ENCODE results near the gene PXK. TPM values are rescaled to one million over a fixed set of nuclear protein-coding genes. Genes with fewer than 3 reads are reported as not detected.
A peak's percentile ranks its signal among the peaks of the same experiment; 100 is the strongest.

The PXK gene
- total RNA-seq, 2 experiments from 2014 or later, result 22.2 to 24.0 TPM

GRCh38 chr3:58305882-58306711 is 26.6 kb upstream of the PXK start, which contains the start of the genes HTD2 and RPP14:
Gene HTD2 (plus strand): TSS chr3:58306520. CDS start chr3:58317614, 11,094 bp downstream.
Gene RPP14 (plus strand): TSS chr3:58306245. CDS start chr3:58310330, 4,085 bp downstream.
- Mint-ChIP-seq H3K27me3 (peaks cover 13% of the 10 kb centered on the region), H3K9me3 (peaks cover 3% of the 10 kb centered on the region), H3K27ac (peak within 1 kb of the TSS; percentile 99), H3K4me1 (peaks cover 23% of the 10 kb centered on the region), H3K4me3 (peak within 1 kb of the TSS; percentile 97), H3K36me3 (peaks cover 19% of the 10 kb centered on the region)
- peak; percentile 98 for DNase-seq

DNA sequence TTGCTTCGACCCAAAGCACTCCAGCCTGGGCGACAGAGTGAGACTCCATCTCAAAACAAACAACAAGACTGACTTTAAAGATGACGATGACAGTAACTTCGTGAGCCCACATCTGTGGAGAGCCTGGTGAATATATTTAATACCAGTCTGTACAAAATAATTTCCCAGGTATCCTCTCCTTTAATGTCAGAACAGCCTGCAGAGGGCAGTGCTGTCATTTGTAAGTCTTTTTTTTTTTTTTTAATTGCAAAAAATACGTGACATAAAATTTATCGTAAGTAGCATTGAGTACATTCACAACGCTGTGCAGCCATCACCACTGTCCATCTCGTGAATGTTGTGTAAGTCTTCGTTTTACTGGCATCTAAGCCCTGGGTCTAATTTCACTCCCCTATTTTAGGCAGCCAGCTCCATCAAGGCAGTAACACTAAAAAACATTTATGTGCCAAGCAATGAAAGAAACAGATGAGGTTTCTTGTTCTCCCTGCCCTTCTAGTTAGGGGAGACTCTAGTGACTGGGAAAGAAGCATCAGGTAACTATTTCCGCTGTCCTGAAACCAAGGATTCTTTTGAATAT is 25.0 kb upstream of the PXK start:
- Mint-ChIP-seq H3K4me3 (peak overlapping the region; percentile 97), H3K4me1 (peaks cover 29% of the 10 kb centered on the region), H3K27me3 (no peaks in the 10 kb centered on the region), H3K27ac (peak overlapping the region; percentile 99), H3K9me3 (no peaks in the 10 kb centered on the region), H3K36me3 (peaks cover 27% of the 10 kb centered on the region)
- peak; percentile 21 for DNase-seq

GRCh38 chr3:58308728-58309127 is 24.0 kb upstream of the PXK start:
- peaks cover 31% of the 10 kb centered on the region for H3K4me1 Mint-ChIP-seq
- peaks cover 34% of the 10 kb centered on the region for H3K36me3 Mint-ChIP-seq
- H3K4me3 Mint-ChIP-seq, result peak overlapping the region; percentile 97
- peak overlapping the region; percentile 54 for H3K27ac Mint-ChIP-seq
- H3K27me3 Mint-ChIP-seq, result no peaks in the 10 kb centered on the region
- H3K9me3 Mint-ChIP-seq, result no peaks in the 10 kb centered on the region
- no peak for DNase-seq

GRCh38 chr3:58317811-58318210 is 14.9 kb upstream of the PXK start:
- no peaks in the 10 kb centered on the region for H3K9me3 Mint-ChIP-seq
- peaks cover 30% of the 10 kb centered on the region for H3K36me3 Mint-ChIP-seq
- no peak overlapping the region for H3K4me3 Mint-ChIP-seq
- H3K4me1 Mint-ChIP-seq, result peaks cover 22% of the 10 kb centered on the region
- H3K27me3 Mint-ChIP-seq, result no peaks in the 10 kb centered on the region
- DNase-seq, result no peak
- H3K27ac Mint-ChIP-seq, result no peak overlapping the region

DNA sequence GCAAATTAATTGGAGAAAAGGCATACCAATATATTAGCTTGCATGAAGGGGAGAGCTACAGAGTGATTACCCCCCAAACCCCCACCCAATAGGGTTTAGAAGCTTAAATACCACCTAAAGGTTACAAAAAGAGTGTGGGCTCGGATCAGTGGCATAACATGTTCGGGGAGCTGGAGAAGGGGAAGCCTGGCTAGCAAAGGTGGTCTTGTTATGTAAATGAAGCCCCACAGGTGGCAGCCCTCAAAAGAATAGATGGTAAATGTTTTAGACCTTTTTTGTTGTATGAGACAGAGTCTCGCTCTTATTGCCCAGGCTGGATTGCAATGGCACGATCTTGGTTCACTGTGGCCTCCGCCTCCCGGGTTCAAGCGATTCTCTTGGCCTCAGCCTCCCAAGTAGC is 10.9 kb upstream of the PXK start:
- no peak for DNase-seq
- Mint-ChIP-seq H3K36me3 (peaks cover 18% of the 10 kb centered on the region), H3K9me3 (no peaks in the 10 kb centered on the region), H3K4me3 (no peak overlapping the region), H3K27me3 (no peaks in the 10 kb centered on the region), H3K27ac (no peak overlapping the region), H3K4me1 (peaks cover 42% of the 10 kb centered on the region)

DNA sequence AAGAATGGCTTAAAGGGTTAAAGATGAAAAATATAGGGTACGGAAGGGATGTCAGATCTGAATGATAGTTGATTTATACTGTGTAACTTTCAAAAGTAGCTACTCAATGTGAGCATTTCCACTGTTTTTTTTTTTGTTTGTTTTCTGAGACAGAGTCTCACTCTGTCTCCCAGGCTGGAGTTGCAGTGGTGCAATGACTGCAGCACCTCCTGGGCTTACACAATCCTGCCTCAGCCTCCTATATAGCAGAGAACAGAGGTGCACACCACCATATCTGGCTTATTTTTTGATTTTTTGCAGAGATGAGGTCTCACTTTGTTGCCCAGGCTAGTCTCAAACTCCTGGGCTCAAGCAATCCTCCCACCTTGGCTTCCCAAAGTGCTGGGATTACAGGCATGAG is 9.9 kb upstream of the PXK start:
- no peaks in the 10 kb centered on the region for H3K9me3 Mint-ChIP-seq
- H3K4me3 Mint-ChIP-seq, result no peak overlapping the region
- DNase-seq, result no peak
- H3K27ac Mint-ChIP-seq, result peak overlapping the region; percentile 95
- no peaks in the 10 kb centered on the region for H3K27me3 Mint-ChIP-seq
- peaks cover 42% of the 10 kb centered on the region for H3K4me1 Mint-ChIP-seq
- peaks cover 18% of the 10 kb centered on the region for H3K36me3 Mint-ChIP-seq

GRCh38 chr3:58323529-58324390 is 8.9 kb upstream of the PXK start:
- Mint-ChIP-seq H3K9me3 (no peaks in the 10 kb centered on the region), H3K27me3 (no peaks in the 10 kb centered on the region), H3K4me1 (peaks cover 42% of the 10 kb centered on the region), H3K4me3 (peak overlapping the region; percentile 22), H3K36me3 (peaks cover 12% of the 10 kb centered on the region), H3K27ac (peak overlapping the region; percentile 95)
- no peak for DNase-seq

DNA sequence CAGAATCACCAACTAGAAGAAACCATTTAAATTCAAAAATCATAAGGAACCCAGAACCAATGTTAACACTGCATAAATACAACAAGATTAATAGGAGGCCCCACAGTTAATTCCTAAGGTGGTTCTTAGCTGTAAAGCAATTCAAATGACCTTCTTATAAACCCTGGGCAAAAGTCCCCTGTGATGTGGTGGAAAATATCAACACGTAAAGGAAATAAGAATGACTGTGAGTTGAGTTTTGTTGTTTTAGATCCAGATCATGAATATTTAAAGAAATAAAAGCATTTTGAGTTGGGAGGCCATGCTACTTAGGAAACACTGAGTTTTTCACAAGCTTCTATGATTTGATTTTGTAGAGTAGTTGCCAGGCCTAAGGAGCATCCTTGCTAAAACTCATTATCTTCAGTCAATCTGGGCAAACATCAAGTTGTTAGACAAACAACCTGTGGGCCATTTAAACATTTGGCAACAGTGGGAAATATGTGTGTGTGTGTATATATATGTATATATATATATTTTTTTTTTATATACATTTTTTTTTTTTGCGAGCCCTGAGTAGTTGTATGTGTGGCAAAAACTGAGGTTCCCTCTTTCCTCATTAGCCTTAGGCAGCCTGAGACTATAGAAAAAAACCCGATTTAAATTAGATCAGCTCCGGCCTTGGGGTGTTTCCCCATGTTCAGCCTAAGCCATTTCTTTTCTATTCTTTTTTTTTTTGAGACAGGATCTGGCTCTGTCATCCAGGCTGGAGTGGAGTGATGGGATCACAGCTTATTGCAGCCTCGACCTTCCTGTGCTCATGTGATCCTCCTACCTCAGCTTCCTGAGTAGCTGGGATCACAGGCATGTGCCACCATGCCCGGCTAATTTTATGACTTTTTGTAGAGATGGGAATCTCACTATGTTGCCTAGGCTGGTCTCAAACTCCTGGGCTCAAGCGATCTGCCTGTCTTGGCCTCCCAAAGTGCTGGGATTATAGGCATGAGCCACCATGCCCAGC is 8.0 kb upstream of the PXK start:
- Mint-ChIP-seq H3K4me1 (peaks cover 42% of the 10 kb centered on the region), H3K36me3 (peaks cover 8% of the 10 kb centered on the region), H3K27ac (peak overlapping the region; percentile 95), H3K9me3 (no peaks in the 10 kb centered on the region), H3K4me3 (peak overlapping the region; percentile 22), H3K27me3 (no peaks in the 10 kb centered on the region)
- no peak for DNase-seq

DNA sequence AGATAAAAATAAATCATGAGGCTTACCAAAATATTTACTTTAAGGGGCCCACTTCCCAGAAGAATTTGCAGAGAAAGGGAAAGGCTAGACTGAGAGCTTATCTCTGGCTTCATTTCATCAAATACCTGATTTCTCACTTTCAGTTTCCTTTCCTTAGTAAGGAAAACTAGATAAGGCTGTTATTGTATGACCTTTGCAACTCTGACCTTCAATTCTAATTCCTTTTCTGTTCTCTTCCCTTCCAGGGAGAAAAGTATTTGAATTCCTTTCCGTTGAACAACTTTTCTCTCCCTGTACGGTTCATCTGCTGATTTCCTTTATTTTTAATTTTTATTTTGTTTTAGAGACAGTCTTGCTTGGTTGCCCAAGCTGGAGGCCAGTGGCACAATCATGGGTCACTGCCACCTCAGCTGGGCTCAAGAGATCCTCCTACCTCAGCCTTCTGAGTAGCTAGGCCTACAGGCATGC is 7.1 kb upstream of the PXK start:
- Mint-ChIP-seq H3K9me3 (no peaks in the 10 kb centered on the region), H3K4me3 (no peak overlapping the region), H3K4me1 (peaks cover 42% of the 10 kb centered on the region), H3K27me3 (no peaks in the 10 kb centered on the region), H3K27ac (peak overlapping the region; percentile 95), H3K36me3 (peaks cover 5% of the 10 kb centered on the region)
- DNase-seq, result no peak

- no peak overlapping the region for H3K4me3 Mint-ChIP-seq
- H3K9me3 Mint-ChIP-seq, result no peaks in the 10 kb centered on the region
- H3K4me1 Mint-ChIP-seq, result peaks cover 41% of the 10 kb centered on the region
- no peaks in the 10 kb centered on the region for H3K36me3 Mint-ChIP-seq
- H3K27ac Mint-ChIP-seq, result peak overlapping the region; percentile 67
- DNase-seq, result no peak
- H3K27me3 Mint-ChIP-seq, result no peaks in the 10 kb centered on the region
These were observed 6.3 kb upstream of the PXK start for GRCh38 chr3:58326267-58326900.

DNA sequence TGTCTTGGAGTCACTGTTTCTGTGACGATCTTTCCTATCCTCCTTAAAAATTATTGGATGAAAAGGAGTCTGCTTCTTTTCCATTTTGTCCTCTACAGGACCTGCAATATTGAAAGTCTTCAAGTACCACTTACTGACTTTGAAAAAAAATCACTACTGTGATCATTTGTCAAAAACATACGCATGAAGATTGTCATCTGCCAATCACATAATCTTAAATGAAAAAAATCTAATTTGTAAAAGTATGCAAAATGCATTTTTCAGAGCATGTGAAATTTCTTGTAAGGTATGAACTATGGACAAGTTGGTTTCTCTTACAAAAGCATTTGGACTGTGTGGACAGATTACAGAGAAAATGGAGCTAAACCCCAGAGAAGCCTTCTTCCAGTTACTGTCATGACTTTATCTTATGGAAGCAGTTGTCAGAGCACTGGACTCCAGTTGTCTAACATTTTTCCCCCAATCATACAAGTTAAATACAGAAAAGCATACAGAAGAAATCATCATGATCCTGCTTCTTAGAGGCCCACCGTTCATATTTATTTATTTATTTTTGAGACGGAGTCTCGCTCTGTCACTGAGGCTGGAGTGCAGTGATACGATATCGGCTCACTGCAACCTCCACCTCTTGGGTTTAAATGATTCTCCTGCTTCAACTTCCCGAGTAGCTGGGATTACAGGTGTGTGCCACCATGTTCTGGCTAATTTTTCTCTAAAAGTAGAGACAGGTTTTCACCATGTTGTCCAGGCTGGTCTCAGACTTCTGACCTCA is 3.4 kb upstream of the PXK start:
- no peak overlapping the region for H3K4me3 Mint-ChIP-seq
- no peaks in the 10 kb centered on the region for H3K36me3 Mint-ChIP-seq
- H3K9me3 Mint-ChIP-seq, result no peaks in the 10 kb centered on the region
- H3K27ac Mint-ChIP-seq, result no peak overlapping the region
- no peaks in the 10 kb centered on the region for H3K27me3 Mint-ChIP-seq
- peaks cover 34% of the 10 kb centered on the region for H3K4me1 Mint-ChIP-seq
- DNase-seq, result no peak

DNA sequence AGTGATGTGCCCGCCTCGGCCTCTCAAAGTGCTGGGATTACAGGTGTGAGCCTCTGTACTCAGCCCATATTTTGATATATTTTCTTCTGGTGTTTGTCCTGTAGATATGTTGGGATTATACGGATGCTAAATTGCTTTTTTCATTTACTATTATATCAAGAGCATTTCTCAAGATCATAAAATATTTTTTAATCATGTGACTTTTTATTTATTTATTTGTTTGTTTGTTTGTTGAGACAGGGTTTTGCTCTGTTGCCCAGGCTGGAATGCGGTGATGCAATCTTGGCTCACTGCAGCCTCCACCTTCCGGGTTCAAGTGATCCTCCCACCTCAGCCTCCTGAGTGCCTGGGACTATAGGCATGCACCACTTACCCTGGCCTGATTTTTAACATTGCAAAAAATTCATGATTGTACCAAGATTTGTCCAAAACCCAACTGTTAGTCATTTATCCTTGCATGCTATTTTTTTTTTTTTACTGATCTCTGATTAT is 2.7 kb upstream of the PXK start:
- Mint-ChIP-seq H3K9me3 (no peaks in the 10 kb centered on the region), H3K4me3 (no peak overlapping the region), H3K4me1 (peaks cover 34% of the 10 kb centered on the region), H3K36me3 (peaks cover 3% of the 10 kb centered on the region), H3K27ac (no peak overlapping the region), H3K27me3 (no peaks in the 10 kb centered on the region)
- DNase-seq, result no peak

DNA sequence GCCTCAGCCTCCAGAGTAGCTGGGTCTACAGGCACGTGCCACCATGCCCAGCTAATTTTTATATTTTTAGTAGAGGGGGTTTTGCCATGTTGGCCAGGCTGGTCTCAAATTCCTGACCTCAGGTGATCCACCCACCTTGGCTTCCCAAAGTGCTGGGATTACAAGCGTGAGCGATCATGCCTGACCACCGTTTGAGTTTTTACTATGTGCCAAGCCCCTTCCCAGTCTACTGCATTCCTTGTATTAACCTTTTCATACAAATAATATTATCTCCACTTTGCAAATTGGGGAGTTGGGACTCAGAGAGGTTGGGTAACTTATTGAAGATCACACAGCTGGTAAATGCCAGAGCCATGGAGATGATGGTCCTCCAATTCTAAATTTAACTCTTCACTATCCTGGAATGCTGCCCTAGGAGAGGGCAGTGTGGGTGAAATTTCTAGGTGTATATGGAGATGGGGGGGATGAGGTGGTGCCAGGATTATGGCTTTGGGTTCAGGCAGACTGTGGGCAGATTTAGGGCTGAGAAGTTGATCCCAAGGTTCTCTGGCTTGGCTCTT is 1.0 kb upstream of the PXK start:
- Mint-ChIP-seq H3K27me3 (no peaks in the 10 kb centered on the region), H3K27ac (no peak overlapping the region), H3K9me3 (no peaks in the 10 kb centered on the region), H3K36me3 (peaks cover 12% of the 10 kb centered on the region), H3K4me3 (peak overlapping the region; percentile 78), H3K4me1 (peaks cover 38% of the 10 kb centered on the region)
- no peak for DNase-seq

Data from activated naive CD8-positive, alpha-beta T cell treated with anti-CD3 and anti-CD28 coated beads for 36 hours (primary cell).